SH-SY5Y (cell line): ENCODE results near the gene GSTCD.

ENCODE experiments used
- GATA2 ChIP-seq: IDR thresholded peaks from 2 replicates; pipeline ENCODE4 v1.6.1; 2011; ENCODE audit warnings: mild to moderate bottlenecking, low read depth, low read length
- GATA3 ChIP-seq: IDR thresholded peaks from 2 replicates; pipeline ENCODE4 v1.6.1; 2011; ENCODE audit warnings: low read depth, mild to moderate bottlenecking, low read length, moderate library complexity

- TF ChIP-seq GATA2 = no peak
- no peak for TF ChIP-seq GATA3
Measured at GRCh38 chr4:105661028-105661427, 47.6 kb upstream of the GSTCD start.
